ENCODE measurements around the gene YES1. TPM values are rescaled to one million over a fixed set of nuclear protein-coding genes. Genes with fewer than 3 reads are reported as not detected.
"Not testable (repeated sequence)": the region's sequence is repeated elsewhere in the genome, so short reads cannot be mapped to it uniquely, and the experiment has no call there.

YES1 gene
- total RNA-seq, 2 donors from 2014 or later: 88.5 to 116 TPM

DNA sequence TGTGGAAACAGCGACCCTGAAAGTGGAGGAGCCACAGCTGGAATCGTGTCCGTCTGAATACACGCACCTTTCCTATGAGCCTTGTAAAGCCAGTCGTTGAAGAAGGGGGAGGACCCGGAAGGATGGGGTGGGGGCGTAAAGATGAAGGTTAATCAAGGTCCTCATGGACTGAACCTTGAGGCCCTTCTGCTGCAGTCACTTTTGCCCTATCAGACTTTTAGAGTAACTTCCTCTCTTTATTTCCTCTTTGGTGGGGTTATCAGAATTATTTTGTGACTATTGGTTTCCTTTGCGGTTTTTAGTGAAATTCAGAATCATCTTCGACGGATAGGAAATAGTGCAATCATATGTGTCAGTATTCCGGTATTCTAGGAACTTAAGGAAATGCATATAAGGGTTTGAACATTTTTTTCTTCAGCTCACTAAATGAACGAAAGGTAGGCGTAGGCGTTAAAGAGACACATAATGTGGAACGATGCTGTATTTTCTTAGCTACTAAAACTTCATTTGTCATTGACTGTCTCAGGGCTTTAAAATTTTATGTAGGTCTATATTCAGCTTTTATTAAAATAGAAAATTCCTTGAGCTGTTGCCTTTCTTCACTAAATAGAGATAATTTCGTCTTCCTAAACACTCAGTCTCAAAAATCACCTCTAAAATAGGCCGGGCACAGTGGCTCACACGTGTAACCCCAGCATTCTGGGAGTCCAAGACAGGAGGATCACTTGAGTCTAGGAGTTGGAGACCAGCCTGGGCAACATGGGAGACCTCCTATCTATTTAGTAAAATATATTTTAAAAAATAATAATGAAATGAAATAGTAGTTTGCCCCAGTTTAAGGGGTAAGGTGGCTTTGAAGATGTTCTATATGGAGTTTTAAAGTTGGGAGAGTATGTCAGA is 1.4 kb upstream of the YES1 start:
- intact Hi-C loops (cut with DNase I): no loop called here
- H3K4me3 ChIP-seq: peak overlapping the region; percentile 82 to 94
- 63% methylated on average over 18 of the region's 18 CpGs for WGBS
- no peaks in the 10 kb centered on the region for H3K9me3 ChIP-seq
- H3K36me3 ChIP-seq: no peaks in the 10 kb centered on the region
- no peak for DNase-seq (ENCODE audit: low spot score)
- TF ChIP-seq, protein P1, sequence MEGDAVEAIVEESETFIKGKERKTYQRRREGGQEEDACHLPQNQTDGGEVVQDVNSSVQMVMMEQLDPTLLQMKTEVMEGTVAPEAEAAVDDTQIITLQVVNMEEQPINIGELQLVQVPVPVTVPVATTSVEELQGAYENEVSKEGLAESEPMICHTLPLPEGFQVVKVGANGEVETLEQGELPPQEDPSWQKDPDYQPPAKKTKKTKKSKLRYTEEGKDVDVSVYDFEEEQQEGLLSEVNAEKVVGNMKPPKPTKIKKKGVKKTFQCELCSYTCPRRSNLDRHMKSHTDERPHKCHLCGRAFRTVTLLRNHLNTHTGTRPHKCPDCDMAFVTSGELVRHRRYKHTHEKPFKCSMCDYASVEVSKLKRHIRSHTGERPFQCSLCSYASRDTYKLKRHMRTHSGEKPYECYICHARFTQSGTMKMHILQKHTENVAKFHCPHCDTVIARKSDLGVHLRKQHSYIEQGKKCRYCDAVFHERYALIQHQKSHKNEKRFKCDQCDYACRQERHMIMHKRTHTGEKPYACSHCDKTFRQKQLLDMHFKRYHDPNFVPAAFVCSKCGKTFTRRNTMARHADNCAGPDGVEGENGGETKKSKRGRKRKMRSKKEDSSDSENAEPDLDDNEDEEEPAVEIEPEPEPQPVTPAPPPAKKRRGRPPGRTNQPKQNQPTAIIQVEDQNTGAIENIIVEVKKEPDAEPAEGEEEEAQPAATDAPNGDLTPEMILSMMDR (IDR thresholded peaks at IDR 0.05): no peak
- TF ChIP-seq POLR2A (IDR thresholded peaks at IDR 0.05) (no peak), POLR2AphosphoS5 (IDR thresholded peaks at IDR 0.05) (no peak)
- H3K27me3 ChIP-seq (replicated peaks; ENCODE audit: insufficient read depth): no peaks in the 10 kb centered on the region
- H3K27ac ChIP-seq: peak overlapping the region; percentile 93 to 96
- H3K4me1 ChIP-seq (replicated peaks): no peaks in the 10 kb centered on the region

DNA sequence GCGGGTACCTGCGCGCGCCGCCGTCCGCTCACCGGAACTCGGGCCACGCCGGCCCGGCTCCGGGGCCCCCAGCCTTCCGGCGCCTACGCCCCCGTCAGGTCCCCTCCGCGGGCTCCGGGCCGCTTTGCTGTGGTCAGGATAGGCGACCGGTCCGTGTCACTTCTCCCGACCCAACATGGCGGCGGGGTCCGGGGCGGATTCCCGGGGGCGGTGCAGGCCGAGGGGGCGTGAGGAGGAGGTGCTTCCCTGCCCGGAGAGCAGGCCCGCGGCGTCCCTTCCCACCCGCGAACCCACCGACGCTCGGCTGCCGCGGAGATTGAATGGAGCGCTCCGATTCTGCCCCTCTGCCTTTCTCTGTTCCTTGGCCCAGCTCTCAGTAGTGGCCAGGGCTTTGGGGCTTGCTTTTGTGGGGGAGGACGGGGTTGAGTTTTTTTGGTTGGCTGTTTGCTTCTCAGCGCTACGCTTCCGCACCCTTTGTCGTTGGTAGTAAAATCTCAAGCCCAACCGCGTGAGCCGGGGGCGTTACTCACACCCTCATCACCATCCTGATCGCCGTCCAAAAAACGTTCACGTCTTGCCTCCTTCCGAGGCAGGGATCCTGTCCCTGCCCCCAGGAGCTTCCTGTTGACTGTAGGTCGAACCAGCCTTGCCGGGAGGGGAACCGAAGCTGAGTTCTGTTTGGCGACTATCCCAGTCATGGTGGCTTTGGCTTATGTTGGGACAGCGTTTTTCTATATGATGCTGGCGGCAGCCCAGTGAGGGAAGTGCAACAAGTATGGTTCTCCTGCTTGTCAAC is 532 bp upstream of the YES1 start:
- WGBS: under 1% methylated on average over 38 of the region's 66 CpGs
- no peaks in the 10 kb centered on the region for H3K27me3 ChIP-seq (replicated peaks; ENCODE audit: insufficient read depth)
- no peaks in the 10 kb centered on the region for H3K9me3 ChIP-seq
- TF ChIP-seq POLR2AphosphoS5 (IDR thresholded peaks at IDR 0.05) (peak; percentile 37), POLR2A (IDR thresholded peaks at IDR 0.05) (peak; percentile 28)
- TF ChIP-seq, protein P1 (IDR thresholded peaks at IDR 0.05): no peak
- H3K27ac ChIP-seq: peak overlapping the region; percentile 93 to 96
- H3K4me1 ChIP-seq (replicated peaks): no peaks in the 10 kb centered on the region
- H3K36me3 ChIP-seq: no peaks in the 10 kb centered on the region
- DNase-seq (ENCODE audit: low spot score): peak; percentile 63
- intact Hi-C loops (cut with DNase I): no loop called here
- H3K4me3 ChIP-seq: peak overlapping the region; percentile 82 to 94

DNA sequence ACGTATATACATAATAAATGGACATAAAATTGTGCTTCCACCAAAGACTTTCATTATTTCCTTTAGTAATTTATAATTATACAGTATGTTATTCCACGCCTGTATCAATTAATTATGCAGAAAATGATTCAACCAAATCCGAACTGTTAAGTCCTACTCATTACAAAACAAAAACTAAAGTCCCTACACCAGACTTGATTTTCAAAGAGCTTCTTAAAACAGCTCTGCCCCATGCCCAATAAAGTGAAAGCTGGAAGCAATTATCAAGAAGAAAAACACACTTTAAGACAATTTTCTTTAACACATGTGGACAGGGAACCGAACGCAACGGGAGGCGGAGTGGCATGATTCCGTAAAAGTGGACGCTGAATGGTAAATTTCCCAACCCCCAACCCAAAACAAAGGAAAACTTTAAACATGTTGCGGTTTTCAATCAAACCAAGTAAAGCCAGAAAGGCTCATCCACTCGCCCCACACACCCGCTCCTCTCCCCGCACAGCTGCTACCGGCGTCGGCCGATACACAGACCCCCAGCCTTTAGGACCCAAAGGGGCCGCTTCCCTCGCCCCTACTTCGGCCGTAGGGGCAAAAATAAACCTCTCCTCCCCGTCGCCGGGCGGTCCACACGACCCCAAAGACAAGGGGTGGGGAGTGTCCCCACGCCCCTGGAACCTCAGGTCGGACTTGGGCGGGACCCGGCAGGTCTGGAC is 705 bp downstream of the YES1 start:
- intact Hi-C loops (cut with DNase I): no loop called here
- Histone ChIP-seq H3K4me3 (peak overlapping the region; percentile 82 to 94), H3K27me3 (replicated peaks; ENCODE audit: insufficient read depth) (no peaks in the 10 kb centered on the region), H3K36me3 (no peaks in the 10 kb centered on the region), H3K27ac (peak overlapping the region; percentile 93 to 96), H3K4me1 (replicated peaks) (no peaks in the 10 kb centered on the region), H3K9me3 (no peaks in the 10 kb centered on the region)
- no peak for TF ChIP-seq POLR2AphosphoS5 (IDR thresholded peaks at IDR 0.05)
- TF ChIP-seq POLR2A (IDR thresholded peaks at IDR 0.05): no peak
- TF ChIP-seq, protein P1 (IDR thresholded peaks at IDR 0.05): no peak
- peak; percentile 10 for DNase-seq (ENCODE audit: low spot score)
- 2% methylated on average over 30 of the region's 30 CpGs for WGBS

DNA sequence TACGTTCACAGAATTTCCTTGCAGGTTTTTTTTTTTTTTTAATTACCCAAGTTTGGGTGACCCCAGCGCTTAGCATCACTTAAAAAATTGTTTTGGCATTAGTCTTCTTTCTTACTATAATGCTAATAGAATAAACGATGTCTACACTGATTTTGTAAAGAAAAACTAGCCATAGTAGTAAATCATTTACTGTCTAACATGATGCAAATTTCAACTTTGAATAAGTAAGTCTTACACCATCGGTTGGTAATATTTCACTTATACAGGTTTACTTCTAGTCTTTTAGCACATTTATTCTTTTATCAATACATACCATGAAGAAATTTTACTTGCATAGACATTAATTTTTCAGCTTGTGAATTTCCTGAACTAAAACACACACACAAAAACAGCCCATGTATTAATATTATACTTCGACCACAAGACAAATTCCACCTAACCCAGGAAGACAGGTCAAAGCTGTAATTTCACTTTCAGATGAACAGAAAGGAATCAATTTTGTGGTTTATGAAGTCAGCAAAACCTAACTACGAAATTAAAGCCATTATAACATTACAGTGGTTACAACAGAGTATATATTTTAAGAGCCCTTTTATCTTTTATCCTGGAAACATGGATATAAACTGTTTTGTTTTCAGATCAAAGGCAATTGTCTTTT is 1.9 kb downstream of the YES1 start:
- no peaks in the 10 kb centered on the region for H3K9me3 ChIP-seq
- no peak overlapping the region for H3K27ac ChIP-seq
- no peak for DNase-seq (ENCODE audit: low spot score)
- no peaks in the 10 kb centered on the region for H3K4me1 ChIP-seq (replicated peaks)
- no peaks in the 10 kb centered on the region for H3K36me3 ChIP-seq
- 57% methylated on average over 6 of the region's 6 CpGs for WGBS
- H3K27me3 ChIP-seq (replicated peaks; ENCODE audit: insufficient read depth): no peaks in the 10 kb centered on the region
- intact Hi-C loops (cut with DNase I): no loop called here
- no peak overlapping the region for H3K4me3 ChIP-seq
- TF ChIP-seq POLR2AphosphoS5 (IDR thresholded peaks at IDR 0.05) (no peak), POLR2A (IDR thresholded peaks at IDR 0.05) (no peak)
- TF ChIP-seq, protein P1 (IDR thresholded peaks at IDR 0.05): no peak

DNA sequence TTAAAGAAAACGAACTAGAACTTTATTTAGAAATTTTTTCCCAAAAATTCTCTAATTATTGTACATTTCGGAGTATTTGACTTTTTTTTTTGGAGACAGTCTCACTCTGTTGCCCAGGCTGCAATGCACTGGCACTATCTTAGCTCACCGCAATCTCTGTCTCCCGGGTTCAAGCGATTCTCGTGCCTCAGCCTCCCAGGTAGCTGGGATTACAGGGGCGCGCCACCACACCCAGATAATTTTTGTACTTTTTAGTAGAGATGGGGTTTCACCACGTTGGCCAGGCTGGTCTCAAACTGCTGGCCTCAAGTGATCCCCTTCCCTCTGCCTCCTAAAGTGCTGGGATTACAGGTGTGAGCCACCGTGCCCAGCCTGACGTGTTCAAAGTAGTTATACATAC is 2.8 kb downstream of the YES1 start:
- 98% methylated on average over 11 of the region's 11 CpGs for WGBS
- DNase-seq (ENCODE audit: low spot score); H3K27ac ChIP-seq; H3K36me3 ChIP-seq; H3K4me3 ChIP-seq; H3K9me3 ChIP-seq; H3K27me3 ChIP-seq (replicated peaks; ENCODE audit: insufficient read depth); intact Hi-C loops (cut with DNase I); H3K4me1 ChIP-seq (replicated peaks): not testable (repeated sequence)

Data from prostate gland (tissue), 2 donors.